AG09309 (cell line): ENCODE data around the gene DAO.
"Not testable (repeated sequence)": the region's sequence is repeated elsewhere in the genome, so short reads cannot be mapped to it uniquely, and the experiment has no call there.

Experiments used
- DNase-seq: peaks from one replicate; pipeline ENCODE4 v3.0.0-alpha.2; 2010; ENCODE audit warnings: low read depth
- H3K4me3 ChIP-seq: 2 replicates; pipeline ENCODE4 v1.5.1; 2011; ENCODE audit warnings: mild to moderate bottlenecking, low read depth, low read length, moderate library complexity; ENCODE audit not compliant: control insufficient read depth
- CTCF ChIP-seq: IDR thresholded peaks from 2 replicates; pipeline ENCODE4 v1.5.1; 2011; ENCODE audit warnings: mild to moderate bottlenecking, low read depth, low read length, inconsistent platforms; ENCODE audit not compliant: insufficient read depth, control insufficient read depth; ENCODE audit errors: missing control alignments

DAO gene

GRCh38 chr12:108855284-108856169, 24.4 kb upstream of the DAO start:
- DNase-seq, result no peak
- TF ChIP-seq CTCF, result no peak
- peak overlapping the region; percentile 95 for H3K4me3 ChIP-seq

- no peak for DNase-seq
- no peak for TF ChIP-seq CTCF
- H3K4me3 ChIP-seq, result peak overlapping the region; percentile 95
These were observed 23.8 kb upstream of the DAO start for GRCh38 chr12:108856170-108856427.

GRCh38 chr12:108856428-108857157, 23.3 kb upstream of the DAO start:
- DNase-seq, result peak; percentile 79
- TF ChIP-seq CTCF, result no peak
- H3K4me3 ChIP-seq, result peak overlapping the region; percentile 95

GRCh38 chr12:108857158-108857407, 22.8 kb upstream of the DAO start:
- DNase-seq, result no peak
- H3K4me3 ChIP-seq, result peak overlapping the region; percentile 95
- no peak for TF ChIP-seq CTCF

GRCh38 chr12:108858311-108859074, 21.4 kb upstream of the DAO start:
- no peak for TF ChIP-seq CTCF
- no peak for DNase-seq
- H3K4me3 ChIP-seq, result peak overlapping the region; percentile 44

- not testable (repeated sequence) for H3K4me3 ChIP-seq, DNase-seq
These were observed 20.6 kb upstream of the DAO start for GRCh38 chr12:108859141-108859922.

GRCh38 chr12:108859923-108860291, 20.0 kb upstream of the DAO start:
- no peak for DNase-seq
- H3K4me3 ChIP-seq, result no peak overlapping the region
- TF ChIP-seq CTCF, result no peak
